Stimulated activated CD8-positive, alpha-beta memory T cell treated with anti-CD3 and anti-CD28 coated beads, Interleukin-7, amount 100 ng/mL, for 24 hours (primary cell): Measurements from ENCODE around the gene CDK12.
"Not testable (repeated sequence)": the region's sequence is repeated elsewhere in the genome, so short reads cannot be mapped to it uniquely, and the experiment has no call there.

Experiments used
- DNase-seq: peaks from one replicate; pipeline ENCODE4 v3.0.0-alpha.2; 2020; ENCODE audit warnings: low read depth

The CDK12 gene

GRCh38 chr17:39461113-39461925 lies at the start of gene CDK12:
TSS of gene CDK12 (plus strand) at chr17:39461486. CDS start at chr17:39462072, 586 bp downstream.
- peak; percentile 82 for DNase-seq

- DNase-seq: no peak
Measured at GRCh38 chr17:39416141-39416540, 45.1 kb upstream of the CDK12 start.

- no peak for DNase-seq
Measured at GRCh38 chr17:39429600-39429999, 31.7 kb upstream of the CDK12 start.

- DNase-seq: not testable (repeated sequence)
Measured at GRCh38 chr17:39439868-39440267, 21.4 kb upstream of the CDK12 start.

GRCh38 chr17:39443326-39443725 lies 18.0 kb upstream of the CDK12 start:
- no peak for DNase-seq

GRCh38 chr17:39447561-39447960 lies 13.7 kb upstream of the CDK12 start:
- no peak for DNase-seq

- DNase-seq: no peak
Measured at GRCh38 chr17:39450051-39450450, 11.2 kb upstream of the CDK12 start.

GRCh38 chr17:39450847-39451581 lies 10.3 kb upstream of the CDK12 start, which contains the start of gene MED1:
TSS of gene MED1 (minus strand) at chr17:39451263. CDS start at chr17:39451062, 201 bp downstream.
- peak; percentile 74 for DNase-seq

- DNase-seq: no peak
Measured at GRCh38 chr17:39455919-39456318, 5.4 kb upstream of the CDK12 start.

GRCh38 chr17:39461926-39462569 lies 762 bp downstream of the CDK12 start:
- no peak for DNase-seq

GRCh38 chr17:39462631-39463375 lies 1.5 kb downstream of the CDK12 start:
- DNase-seq: no peak

GRCh38 chr17:39464639-39465181 lies 3.4 kb downstream of the CDK12 start:
- DNase-seq: not testable (repeated sequence)

- DNase-seq: not testable (repeated sequence)
Measured at GRCh38 chr17:39468610-39469009, 7.3 kb downstream of the CDK12 start.

- no peak for DNase-seq
Measured at GRCh38 chr17:39473310-39473709, 12.0 kb downstream of the CDK12 start.

- DNase-seq: not testable (repeated sequence)
Measured at GRCh38 chr17:39479631-39480030, 18.3 kb downstream of the CDK12 start.

- DNase-seq: no peak
Measured at GRCh38 chr17:39483506-39483905, 22.2 kb downstream of the CDK12 start.

- DNase-seq: no peak
Measured at GRCh38 chr17:39484178-39484577, 22.9 kb downstream of the CDK12 start.

GRCh38 chr17:39485555-39485954 lies 24.3 kb downstream of the CDK12 start:
- DNase-seq: no peak

GRCh38 chr17:39486242-39486641 lies 25.0 kb downstream of the CDK12 start:
- no peak for DNase-seq

- DNase-seq: not testable (repeated sequence)
Measured at GRCh38 chr17:39487490-39487889, 26.2 kb downstream of the CDK12 start.

- no peak for DNase-seq
Measured at GRCh38 chr17:39487946-39488345, 26.7 kb downstream of the CDK12 start.

- not testable (repeated sequence) for DNase-seq
Measured at GRCh38 chr17:39496921-39497320, 35.6 kb downstream of the CDK12 start.
